ENCODE measurements around the gene VAT1L.
A peak's percentile ranks its signal among the peaks of the same experiment; 100 is the strongest.
"Not testable (repeated sequence)": the region's sequence is repeated elsewhere in the genome, so short reads cannot be mapped to it uniquely, and the experiment has no call there.

Gene VAT1L

DNA sequence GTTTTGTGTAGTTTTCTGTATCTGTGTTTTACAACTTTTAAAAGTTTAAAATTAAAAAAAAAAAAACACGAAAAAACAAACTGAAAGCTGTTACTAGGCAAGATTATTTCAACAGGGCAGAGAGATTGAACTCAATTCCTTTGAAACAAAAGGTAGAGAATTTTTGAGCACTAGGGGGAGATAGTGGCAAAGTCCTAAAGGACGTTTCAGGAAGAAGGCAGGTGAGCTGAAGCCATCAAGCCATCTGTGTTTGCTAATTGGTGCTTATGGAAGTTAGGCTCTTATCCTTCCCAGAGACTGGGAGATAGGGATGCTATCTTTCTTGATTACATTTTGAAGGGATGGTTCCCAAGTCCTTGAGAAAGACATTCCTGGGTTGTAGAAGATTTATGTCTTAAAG lies 163.4 kb downstream of the VAT1L start:
- no peak for DNase-seq (ENCODE audit: low read depth)

GRCh38 chr16:77955127-77955526 lies 166.8 kb downstream of the VAT1L start:
- no peak for DNase-seq (ENCODE audit: low read depth)

- no peak for DNase-seq (ENCODE audit: low read depth)
These were observed 167.9 kb downstream of the VAT1L start for GRCh38 chr16:77956231-77956630.

- no peak for DNase-seq (ENCODE audit: low read depth)
These were observed 172.4 kb downstream of the VAT1L start for GRCh38 chr16:77960766-77961165.

- no peak for DNase-seq (ENCODE audit: low read depth)
These were observed 173.4 kb downstream of the VAT1L start for GRCh38 chr16:77961814-77962213.

DNA sequence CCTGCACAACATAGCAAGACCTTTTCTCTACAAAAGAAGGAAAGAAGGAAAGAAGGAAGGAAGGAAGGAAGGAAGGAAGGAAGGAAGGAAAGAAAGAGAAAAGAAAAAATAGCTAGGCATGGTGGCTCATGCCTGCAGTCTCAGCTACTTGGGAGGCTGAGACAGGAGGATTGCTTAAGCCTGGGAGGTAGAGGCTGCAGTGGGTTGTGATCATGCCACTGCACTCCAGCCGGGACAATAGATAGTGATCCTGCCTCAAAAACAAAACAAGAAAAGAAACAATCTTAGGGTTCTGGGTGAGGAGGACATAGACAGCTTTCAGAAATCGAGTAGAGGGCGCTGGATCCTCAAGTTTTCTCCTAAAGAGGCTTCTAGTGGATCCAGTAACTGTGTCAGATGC lies 174.3 kb downstream of the VAT1L start:
- no peak for DNase-seq (ENCODE audit: low read depth)

DNA sequence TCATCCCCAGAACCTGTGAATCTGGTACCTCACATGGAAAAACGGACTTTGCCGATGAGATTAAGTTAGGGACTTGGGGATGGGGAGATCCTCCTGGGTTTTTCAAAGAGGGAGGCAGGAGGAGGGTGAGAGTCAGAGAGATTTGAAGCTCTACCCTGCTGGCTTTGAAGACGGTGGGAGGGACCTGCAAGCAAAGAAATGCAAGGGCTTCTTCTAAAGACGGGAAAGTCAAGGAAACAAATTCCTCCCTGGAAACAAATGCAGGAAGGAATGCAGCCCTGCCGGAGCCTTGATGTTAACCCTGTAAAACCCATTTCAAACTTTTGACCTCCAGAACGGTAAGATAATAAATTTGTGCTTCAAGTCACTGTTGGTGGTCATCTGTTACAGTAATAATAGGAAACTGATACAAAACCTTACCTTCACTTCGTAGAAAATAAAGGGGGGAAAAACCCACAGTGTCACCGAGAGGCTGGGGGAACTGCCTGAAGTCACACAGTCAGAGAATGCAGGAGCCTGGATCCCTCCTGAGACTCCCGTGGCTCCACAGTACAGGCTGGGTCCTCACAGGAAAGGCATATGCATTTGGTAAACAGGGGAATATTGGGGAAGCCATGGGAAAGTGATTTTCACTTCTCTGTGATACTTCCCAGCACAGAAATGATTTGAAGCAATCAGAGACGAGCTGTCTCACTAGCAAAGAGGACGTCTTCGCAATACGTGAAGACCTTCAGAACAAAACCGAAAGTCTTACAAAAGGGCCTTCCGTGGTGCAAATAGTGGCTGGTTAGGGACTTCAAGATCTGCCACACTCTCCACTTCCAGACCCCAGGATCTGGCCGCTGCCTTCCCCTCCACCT lies 175.1 kb downstream of the VAT1L start:
- DNase-seq (ENCODE audit: low read depth) = no peak

DNA sequence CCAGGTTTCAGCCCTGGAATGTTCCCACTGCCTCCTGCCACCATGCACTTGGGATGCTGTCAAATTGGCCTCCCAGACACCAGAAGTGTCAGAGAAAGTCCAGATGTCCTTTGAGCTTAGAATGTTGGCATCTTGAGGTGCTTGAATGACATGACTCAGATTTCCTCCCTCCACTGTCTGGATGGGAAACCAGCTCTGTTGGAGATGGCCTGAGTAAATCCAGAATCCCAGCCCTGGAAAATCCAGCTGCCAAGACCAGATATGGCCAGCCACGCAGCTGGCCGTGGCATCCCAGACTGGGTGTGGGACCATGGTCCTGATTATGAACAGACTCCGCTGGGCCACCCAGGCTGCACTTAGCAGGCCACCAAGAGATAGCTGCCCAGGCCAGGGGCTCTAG lies 177.0 kb downstream of the VAT1L start:
- no peak for DNase-seq (ENCODE audit: low read depth)

GRCh38 chr16:77967054-77967904 lies 178.9 kb downstream of the VAT1L start:
- no peak for DNase-seq (ENCODE audit: low read depth)

DNA sequence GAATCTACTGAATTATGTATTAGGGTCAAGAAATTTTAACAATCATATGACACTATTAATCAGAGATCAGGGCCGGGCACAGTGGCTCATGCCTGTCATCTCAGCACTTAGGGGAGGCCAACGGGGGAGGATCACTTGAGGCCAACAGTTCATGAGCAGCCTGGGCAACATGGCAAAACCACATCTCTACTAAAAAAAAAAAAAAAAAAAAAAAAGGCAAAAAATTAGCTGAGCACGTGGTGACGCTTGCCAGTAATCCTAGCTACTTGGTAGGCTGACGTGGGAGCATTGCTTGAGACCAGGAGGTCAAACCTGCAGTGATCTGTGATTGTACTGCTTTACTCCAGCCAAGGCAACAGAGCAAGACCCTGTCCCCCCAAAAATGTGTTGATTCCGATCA lies 181.5 kb downstream of the VAT1L start:
- DNase-seq (ENCODE audit: low read depth) = no peak

DNA sequence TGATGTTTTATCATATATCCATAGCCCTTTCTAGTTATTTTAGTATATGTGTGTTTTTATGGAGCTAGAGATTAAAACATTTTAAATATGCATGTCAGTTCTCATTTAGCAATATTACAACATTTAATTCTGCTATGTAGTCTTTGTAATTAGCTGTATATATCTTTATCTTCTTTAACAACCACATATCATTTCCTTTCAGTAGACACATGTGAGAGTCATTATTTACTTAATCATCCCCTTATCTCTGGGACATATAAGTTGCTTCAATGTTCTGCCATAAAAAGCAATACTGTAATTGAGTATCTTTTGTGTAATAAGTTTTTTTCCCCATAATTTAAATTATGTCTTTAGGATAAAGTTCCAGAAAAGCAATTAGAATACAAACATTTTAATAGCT lies 182.0 kb downstream of the VAT1L start:
- no peak for DNase-seq (ENCODE audit: low read depth)

DNA sequence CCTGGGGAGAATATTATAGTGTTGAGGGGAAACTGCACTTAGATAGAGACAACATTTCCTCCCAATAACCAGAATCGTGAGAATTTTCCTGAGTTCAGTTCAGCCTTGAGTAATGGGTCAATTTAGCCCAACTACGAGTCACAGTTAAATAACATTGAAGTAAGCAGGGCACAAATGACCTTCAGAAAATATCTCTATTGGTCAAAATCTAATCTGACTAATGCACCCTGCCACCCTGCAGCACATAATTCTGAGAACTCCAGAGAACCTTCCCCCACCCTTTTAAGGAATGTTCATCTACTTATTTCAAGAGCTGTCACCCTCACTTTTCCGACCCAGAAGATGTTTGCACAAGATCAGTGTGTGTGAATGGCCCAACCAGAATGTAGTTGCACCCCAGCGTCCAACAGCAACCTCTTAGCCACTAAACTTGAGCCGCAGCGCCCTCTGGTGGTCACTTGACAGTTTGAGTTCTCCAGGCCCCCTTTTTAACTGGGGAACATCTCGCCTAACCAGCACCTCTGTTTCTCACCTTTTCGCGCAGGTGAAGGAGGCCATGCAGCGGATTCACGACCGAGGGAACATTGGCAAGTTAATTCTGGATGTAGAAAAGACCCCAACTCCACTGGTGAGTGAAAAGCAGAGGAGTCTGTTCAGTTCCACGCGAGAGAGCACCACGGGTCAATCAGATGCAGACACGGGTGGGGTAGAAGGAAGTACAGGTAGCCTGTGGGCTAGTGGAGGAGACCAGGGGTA lies 183.1 kb downstream of the VAT1L start:
- DNase-seq (ENCODE audit: low read depth) = peak; percentile 56

GRCh38 chr16:77972062-77972392 lies 183.7 kb downstream of the VAT1L start:
- DNase-seq (ENCODE audit: low read depth) = no peak

GRCh38 chr16:77974883-77975282 lies 186.5 kb downstream of the VAT1L start:
- DNase-seq (ENCODE audit: low read depth) = no peak

DNA sequence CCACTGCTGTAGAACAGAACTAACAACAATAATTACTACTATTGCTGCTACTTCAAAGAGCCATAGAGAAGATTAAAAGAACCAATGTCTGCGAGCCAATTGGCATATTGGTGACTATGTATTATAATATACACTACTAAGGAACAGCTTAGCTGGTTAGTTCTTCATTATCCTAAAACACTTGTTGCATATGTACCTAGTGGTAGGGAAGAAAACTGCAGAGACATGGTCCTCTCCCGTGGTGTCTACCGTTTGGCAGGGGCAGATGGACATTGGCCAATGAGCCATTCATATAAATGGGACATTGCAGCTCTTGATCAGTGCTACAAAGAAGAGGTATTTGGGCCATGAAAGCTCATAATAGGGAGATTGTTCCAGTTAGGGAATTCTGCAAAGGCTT lies 187.6 kb downstream of the VAT1L start:
- no peak for DNase-seq (ENCODE audit: low read depth)

- no peak for DNase-seq (ENCODE audit: low read depth)
These were observed 189.0 kb downstream of the VAT1L start for GRCh38 chr16:77977339-77977738.

DNA sequence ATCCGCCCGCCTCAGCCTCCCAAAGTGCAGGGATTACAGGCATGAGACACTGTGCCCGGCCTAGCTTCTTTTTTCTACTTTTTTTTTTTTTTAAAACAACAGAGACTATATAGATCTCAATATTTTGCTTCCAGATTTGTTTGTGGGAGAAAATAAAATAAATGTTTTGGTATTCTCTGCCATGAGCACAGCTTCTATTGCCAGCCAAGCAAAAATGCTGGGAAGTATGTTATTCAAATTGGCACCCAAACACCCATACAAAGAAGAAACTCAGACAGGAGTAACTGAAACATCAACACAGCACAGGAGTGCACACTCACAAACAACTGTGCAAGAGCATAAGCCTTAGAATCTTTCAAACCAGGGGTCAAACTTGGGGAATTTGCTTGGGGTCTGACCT lies 196.7 kb downstream of the VAT1L start:
- no peak for DNase-seq (ENCODE audit: low read depth)

DNA sequence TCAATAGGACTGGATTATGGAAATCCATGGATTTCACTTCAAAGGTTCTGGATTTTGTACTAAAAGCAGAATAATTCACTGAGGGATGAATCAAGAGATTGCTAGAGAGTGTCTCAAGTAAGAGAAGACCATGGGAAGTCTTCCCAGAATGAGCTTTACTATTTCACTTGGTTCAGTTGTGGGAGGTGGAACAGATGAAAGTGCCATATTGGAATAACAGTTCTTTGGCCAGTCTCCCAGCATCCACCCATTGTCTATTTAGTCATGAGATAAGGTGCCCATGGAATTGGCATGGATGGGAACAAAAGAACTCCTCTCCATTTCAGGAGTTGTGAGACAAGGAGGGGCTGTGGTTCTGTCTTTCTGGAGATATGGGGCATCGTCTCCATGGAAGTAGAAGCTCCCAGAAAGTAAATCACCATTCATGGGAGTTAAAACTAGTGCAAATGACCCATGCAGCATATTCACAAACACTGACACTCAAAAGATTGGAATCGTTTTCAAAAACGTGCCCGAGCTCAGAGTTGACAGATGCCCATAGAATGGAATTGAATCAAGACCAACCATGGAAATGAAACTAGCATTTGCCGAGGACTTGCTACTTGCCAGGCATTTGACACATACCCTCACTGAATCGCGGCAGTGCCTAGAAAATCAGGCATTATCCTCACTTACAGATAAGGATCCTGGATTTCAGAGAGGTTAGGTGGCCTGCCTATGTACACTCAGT lies 197.8 kb downstream of the VAT1L start:
- no peak for DNase-seq (ENCODE audit: low read depth)

- no peak for DNase-seq (ENCODE audit: low read depth)
These were observed 199.4 kb downstream of the VAT1L start for GRCh38 chr16:77987810-77988209.

DNA sequence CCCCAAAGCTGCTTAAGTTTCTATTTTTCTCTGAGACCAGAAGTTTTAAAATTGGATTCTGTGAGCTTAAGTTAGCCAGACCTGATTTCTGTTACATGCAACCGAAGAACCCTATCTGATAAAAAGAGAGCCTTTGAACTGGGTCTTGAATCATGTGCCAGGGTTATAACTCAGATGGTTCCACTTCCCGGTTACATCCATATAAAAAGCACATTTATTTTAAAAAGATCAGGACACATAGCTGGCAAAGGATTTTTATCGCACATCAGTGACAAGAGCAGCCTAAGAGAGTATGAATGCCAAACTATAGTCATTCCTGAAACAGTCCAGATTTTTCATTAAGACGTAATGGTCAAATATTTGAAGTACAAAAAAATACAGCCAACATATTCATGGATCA lies 201.5 kb downstream of the VAT1L start:
- no peak for DNase-seq (ENCODE audit: low read depth)

GRCh38 chr16:77991701-77992100 lies 203.3 kb downstream of the VAT1L start:
- no peak for DNase-seq (ENCODE audit: low read depth)

GRCh38 chr16:77992381-77992780 lies 204.0 kb downstream of the VAT1L start:
- not testable (repeated sequence) for DNase-seq (ENCODE audit: low read depth)

Measured in T follicular helper cell (primary cell).